Muscle layer of colon (tissue), 2 donors: Measurements from ENCODE around the gene WDR13.
A peak's percentile ranks its signal among the peaks of the same experiment; 100 is the strongest.

Source experiments
- H3K27ac ChIP-seq: one replicate; pipeline ENCODE4 v1.7.0; 2013; ENCODE audit warnings: low read depth, mild to moderate bottlenecking, low read length, moderate library complexity
- H3K27me3 ChIP-seq, 2 donors: one replicate each; pipeline ENCODE4 v1.7.0; 2013; ENCODE audit warnings: low read length in 2 of 2, mild to moderate bottlenecking in 2 of 2; ENCODE audit not compliant: insufficient read depth in 2 of 2, control insufficient read depth in 1 of 2
- H3K36me3 ChIP-seq: one replicate; pipeline ENCODE4 v1.7.0; 2013; ENCODE audit warnings: mild to moderate bottlenecking, low read length; ENCODE audit not compliant: insufficient read depth
- H3K4me1 ChIP-seq: one replicate; pipeline ENCODE4 v1.7.0; 2013; ENCODE audit warnings: mild to moderate bottlenecking, low read length; ENCODE audit not compliant: insufficient read depth
- H3K4me3 ChIP-seq, 2 donors: one replicate each; pipeline ENCODE4 v1.7.0; 2013; ENCODE audit warnings: low read length in 2 of 2, low read depth in 1 of 2, mild to moderate bottlenecking in 1 of 2, moderate library complexity in 1 of 2
- H3K9ac ChIP-seq: one replicate; pipeline ENCODE4 v1.7.0; 2013; ENCODE audit warnings: low read length
- H3K9me3 ChIP-seq: one replicate; pipeline ENCODE4 v1.7.0; 2013; ENCODE audit warnings: mild to moderate bottlenecking, low read length
- donor health status: abdominal sarcoma.
- donor health status: Adenocarcinoma of cecum.

The WDR13 gene

DNA sequence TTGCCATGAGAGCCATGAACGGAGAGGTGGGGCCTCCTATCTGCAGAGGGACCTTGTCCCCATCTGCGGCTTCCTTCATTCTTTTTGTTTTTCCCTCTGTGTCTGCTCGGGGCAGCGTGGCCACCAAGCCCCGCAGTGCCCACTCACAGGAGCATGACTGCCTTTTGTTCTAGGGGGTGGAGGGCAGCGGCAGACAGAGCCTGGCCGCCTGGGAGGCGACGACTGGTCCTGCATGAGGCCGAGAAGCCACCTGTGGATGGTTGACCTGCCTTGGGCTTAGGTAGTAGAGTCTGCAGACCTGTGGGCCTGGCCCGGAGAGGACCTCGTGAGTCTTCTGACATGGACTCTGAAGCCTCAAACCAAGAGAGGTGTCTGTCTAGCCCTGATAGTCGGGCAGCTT lies 21.6 kb upstream of the WDR13 start:
- no peaks in the 10 kb centered on the region for H3K27me3 ChIP-seq
- peaks cover 14% of the 10 kb centered on the region for H3K4me1 ChIP-seq
- no peak overlapping the region for H3K27ac ChIP-seq
- no peaks in the 10 kb centered on the region for H3K9me3 ChIP-seq
- H3K9ac ChIP-seq, result peak overlapping the region; percentile 54
- H3K36me3 ChIP-seq, result peaks cover 29% of the 10 kb centered on the region
- peak overlapping the region; percentile 24 to 72 for H3K4me3 ChIP-seq

DNA sequence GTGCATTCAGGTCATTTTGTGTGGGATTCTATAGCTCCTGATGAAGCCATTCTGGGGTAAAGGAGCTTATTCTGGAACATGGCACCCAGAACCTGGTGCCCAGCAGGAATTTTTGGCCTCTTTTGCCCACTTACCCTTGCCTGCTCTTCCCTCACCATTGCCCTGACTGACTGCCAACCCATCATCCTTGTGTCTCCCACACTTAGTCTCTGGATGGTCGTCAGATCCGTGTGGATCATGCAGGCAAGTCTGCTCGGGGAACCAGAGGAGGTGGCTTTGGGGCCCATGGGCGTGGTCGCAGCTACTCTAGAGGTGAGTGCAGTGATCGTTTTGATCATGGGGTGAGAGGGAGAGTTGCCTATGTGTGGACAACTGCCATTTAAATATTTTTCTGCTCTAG lies 21.2 kb upstream of the WDR13 start:
- Histone ChIP-seq H3K36me3 (peaks cover 29% of the 10 kb centered on the region), H3K27me3 (no peaks in the 10 kb centered on the region), H3K27ac (no peak overlapping the region), H3K4me3 (peak overlapping the region in 1 of 2 donors; percentile 72), H3K4me1 (peaks cover 14% of the 10 kb centered on the region), H3K9ac (no peak overlapping the region), H3K9me3 (no peaks in the 10 kb centered on the region)

DNA sequence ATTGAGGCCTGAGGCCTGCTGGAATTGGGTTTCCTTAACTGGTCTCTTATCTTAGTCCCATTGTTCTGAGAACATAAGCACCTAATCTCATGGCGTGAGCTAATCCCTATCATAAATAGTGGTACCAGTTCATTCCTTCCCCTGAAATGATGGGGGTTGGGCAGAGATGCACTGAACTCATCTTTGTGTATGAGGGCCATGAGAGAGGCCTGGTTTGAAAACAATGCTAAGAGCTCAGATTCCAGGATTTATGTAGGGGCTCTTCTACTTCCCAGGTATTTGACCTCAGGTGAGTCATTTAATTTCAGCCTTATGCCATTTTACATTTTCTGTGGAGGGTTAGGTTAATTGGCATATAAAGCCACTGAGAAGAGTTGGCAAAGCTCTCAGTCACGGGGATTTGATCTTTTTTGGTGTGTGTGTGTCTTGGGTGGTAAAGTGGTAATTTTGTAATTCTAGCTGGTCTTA lies 18.6 kb upstream of the WDR13 start:
- H3K9me3 ChIP-seq, result no peaks in the 10 kb centered on the region
- H3K27me3 ChIP-seq, result no peaks in the 10 kb centered on the region
- peaks cover 14% of the 10 kb centered on the region for H3K4me1 ChIP-seq
- no peak overlapping the region for H3K4me3 ChIP-seq
- no peak overlapping the region for H3K9ac ChIP-seq
- H3K36me3 ChIP-seq, result peaks cover 29% of the 10 kb centered on the region
- H3K27ac ChIP-seq, result no peak overlapping the region

DNA sequence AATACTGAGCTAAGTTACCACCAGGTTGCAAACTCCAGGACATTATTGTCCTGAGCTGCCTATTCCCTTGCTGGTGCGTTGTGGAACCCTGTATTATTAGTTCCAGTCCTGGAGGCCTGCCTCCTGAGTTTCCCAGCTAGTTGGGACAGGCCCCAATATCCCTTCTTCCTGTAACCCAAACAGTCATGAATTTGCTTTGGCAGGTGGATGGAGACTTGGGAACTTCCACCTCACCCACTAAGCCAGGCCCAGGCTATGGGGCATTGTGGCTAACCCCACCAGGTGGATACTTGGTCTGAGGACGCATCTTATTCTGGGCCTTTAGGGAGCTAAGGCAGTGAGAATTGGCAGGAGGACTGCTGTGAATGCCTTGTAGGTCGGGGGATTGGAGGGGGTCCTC lies 18.0 kb upstream of the WDR13 start:
- H3K9ac ChIP-seq, result no peak overlapping the region
- H3K27ac ChIP-seq, result no peak overlapping the region
- H3K36me3 ChIP-seq, result peaks cover 29% of the 10 kb centered on the region
- no peaks in the 10 kb centered on the region for H3K9me3 ChIP-seq
- peaks cover 14% of the 10 kb centered on the region for H3K4me1 ChIP-seq
- no peak overlapping the region for H3K4me3 ChIP-seq
- H3K27me3 ChIP-seq, result no peaks in the 10 kb centered on the region

DNA sequence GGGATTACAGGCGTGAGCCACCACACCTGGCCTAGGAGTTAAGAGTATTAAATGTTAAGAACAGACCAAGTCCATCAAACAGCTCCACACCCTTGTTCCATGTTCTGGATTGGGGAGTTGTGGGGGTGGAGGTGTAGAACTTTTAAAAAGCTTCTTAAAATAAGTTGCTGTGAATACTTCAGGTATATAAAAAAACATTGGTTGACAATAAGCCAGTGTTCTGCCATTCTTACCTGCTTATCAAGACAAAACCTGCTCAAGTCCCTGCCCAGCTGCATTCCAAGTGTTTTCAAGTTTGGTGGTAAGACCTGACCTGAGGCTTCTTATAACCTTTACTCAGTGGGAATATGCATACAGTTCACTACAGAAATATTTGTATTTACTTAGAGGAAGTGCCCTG lies 16.6 kb upstream of the WDR13 start:
- Histone ChIP-seq H3K27me3 (no peaks in the 10 kb centered on the region), H3K9me3 (no peaks in the 10 kb centered on the region), H3K27ac (no peak overlapping the region), H3K4me3 (no peak overlapping the region), H3K36me3 (peaks cover 22% of the 10 kb centered on the region), H3K4me1 (peaks cover 8% of the 10 kb centered on the region), H3K9ac (no peak overlapping the region)

DNA sequence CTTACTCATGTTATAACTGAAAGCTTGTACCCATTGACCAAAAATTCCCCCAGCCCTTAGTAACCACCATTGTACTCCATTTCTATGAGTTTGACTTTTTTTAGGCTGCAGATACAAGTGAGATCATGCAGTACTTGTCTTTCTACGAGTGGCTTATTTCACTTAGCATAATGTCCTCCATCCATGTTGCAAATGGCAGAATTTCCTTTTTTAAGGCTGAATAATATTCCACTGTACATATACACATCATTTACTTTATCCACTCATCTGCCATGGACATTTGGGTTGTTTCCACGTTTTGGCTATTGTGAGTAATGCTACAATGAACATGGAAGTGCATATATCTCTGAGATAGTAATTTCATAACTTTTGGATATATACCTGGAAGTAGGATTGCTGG lies 12.6 kb upstream of the WDR13 start:
- no peaks in the 10 kb centered on the region for H3K4me1 ChIP-seq
- H3K27me3 ChIP-seq, result no peaks in the 10 kb centered on the region
- H3K4me3 ChIP-seq, result no peak overlapping the region
- H3K9ac ChIP-seq, result no peak overlapping the region
- no peaks in the 10 kb centered on the region for H3K36me3 ChIP-seq
- no peak overlapping the region for H3K27ac ChIP-seq
- H3K9me3 ChIP-seq, result no peaks in the 10 kb centered on the region

DNA sequence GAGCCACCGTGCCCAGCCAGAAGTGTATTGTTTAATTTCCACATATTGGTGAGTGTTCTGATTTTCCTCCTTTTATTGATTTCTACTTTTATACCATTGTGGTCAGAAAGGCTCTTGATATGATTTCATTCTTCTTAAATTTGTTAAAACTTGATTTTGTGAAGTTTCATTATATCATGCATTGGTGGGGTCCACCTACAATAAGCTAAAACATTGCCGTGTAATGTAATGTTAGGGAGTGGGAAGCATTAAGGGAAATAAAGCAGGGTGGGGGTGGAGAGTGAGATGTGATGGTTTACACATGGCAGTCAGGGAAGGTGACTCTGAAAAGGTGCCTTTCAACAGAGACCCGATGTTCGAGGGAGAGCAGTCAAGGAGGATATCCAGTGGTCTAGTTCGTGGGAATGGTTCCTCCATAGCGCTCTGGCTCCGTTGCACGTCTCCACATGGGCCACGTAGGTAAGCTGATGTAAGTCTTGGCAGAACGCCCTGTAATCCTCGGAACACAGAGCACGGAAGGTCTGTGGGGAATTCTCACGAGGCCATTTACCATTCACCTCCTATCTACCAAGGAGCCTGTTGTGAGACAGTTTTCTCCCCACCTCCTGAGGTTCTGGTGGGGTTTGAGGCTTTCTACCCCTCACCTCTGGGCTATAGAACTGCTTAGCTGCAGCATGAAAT lies 7.7 kb upstream of the WDR13 start:
- Histone ChIP-seq H3K27ac (no peak overlapping the region), H3K27me3 (no peaks in the 10 kb centered on the region), H3K36me3 (no peaks in the 10 kb centered on the region), H3K9ac (no peak overlapping the region), H3K9me3 (no peaks in the 10 kb centered on the region), H3K4me1 (no peaks in the 10 kb centered on the region), H3K4me3 (no peak overlapping the region)

DNA sequence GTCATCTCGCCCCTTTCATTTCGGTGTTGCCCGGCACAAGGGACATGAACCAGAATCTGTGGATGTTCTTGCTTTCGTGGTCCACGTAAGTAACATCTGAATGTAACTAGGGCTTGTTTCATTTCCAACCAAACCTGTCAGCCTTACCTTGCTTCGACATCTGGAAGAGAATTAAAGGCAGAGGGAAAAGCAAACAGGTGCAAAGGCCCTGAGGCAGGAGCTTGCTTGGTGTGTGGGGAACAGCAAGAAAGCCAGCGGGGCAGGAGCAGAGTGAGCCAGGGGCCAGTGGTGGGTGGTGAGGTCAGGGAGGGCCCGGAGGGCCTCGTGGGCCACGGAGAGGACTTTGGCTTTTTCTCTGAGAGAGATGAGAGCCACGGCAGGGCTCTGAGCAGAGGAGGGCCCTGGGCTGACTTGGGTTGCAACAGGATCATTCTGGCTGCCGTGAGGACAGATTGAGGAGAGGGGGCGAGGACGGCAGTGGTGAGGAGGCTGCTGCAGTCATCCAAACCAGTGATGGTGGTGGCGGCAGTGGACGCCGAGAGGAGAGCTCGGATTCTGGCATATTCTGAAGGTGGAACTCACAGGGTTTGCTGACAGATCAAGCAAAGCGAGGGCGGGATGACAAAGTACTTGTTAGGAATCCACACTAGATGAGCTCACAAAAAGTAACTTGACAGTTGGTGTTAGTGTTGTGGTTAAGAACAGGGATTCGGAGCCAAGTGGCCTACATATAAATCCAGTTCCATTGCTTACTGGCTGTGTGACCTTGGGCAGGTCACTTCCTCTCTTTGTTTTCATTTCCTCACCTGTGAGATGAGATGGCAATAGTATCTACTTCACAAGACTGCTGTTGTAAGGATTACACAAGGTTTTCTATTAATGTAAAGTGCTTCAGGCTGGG lies 6.8 kb upstream of the WDR13 start:
- no peak overlapping the region for H3K27ac ChIP-seq
- no peaks in the 10 kb centered on the region for H3K27me3 ChIP-seq
- H3K36me3 ChIP-seq, result no peaks in the 10 kb centered on the region
- no peak overlapping the region for H3K4me3 ChIP-seq
- no peaks in the 10 kb centered on the region for H3K4me1 ChIP-seq
- no peak overlapping the region for H3K9ac ChIP-seq
- no peaks in the 10 kb centered on the region for H3K9me3 ChIP-seq

DNA sequence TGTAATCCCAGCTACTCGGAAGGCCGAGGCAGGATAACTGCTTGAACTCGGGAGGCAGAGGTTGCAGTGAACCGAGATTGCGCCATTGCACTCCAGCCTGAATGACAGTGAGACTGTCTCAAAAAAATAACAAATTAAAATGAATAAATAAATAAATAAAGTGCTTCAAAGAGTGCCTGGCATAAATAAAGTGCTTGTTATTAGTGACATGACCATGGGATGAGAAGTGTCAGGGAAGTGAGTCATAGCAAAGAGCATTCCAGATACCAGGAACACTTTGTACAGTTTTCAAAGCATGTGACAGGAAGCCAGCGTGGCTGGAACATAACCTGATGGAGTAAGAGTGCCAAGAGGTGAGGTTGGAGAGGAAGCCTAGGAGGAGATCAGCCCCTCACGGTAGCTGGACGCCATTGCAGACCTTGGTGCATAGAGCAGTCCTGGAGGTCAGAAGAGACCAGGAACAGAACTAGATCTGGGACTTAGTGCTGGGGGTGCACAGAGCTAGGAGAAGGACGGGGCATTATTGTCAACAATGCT lies 6.0 kb upstream of the WDR13 start:
- Histone ChIP-seq H3K27ac (no peak overlapping the region), H3K9ac (no peak overlapping the region), H3K4me3 (no peak overlapping the region), H3K4me1 (no peaks in the 10 kb centered on the region), H3K36me3 (no peaks in the 10 kb centered on the region), H3K27me3 (no peaks in the 10 kb centered on the region), H3K9me3 (no peaks in the 10 kb centered on the region)

DNA sequence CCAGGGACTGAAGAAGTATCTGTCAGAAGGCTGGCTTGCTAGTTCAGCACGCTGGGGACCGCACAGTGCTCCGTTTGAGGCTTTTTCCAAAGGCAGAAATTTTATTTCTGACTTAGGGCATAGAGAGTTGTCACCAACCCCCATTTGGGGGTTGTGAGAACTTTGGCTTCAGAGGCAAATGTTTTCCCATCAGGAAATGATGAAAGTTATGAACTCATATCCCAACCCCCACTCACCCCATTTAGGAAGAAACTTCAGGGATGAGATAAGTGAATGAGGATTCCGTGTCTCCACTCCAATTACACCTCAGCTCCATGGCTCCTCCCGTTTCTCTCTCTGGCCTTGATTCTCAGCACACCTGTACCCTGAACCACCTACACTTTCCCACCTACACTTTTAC lies 4.3 kb upstream of the WDR13 start:
- H3K36me3 ChIP-seq, result no peaks in the 10 kb centered on the region
- no peak overlapping the region for H3K27ac ChIP-seq
- H3K9me3 ChIP-seq, result no peaks in the 10 kb centered on the region
- H3K4me3 ChIP-seq, result no peak overlapping the region
- no peaks in the 10 kb centered on the region for H3K27me3 ChIP-seq
- no peaks in the 10 kb centered on the region for H3K4me1 ChIP-seq
- no peak overlapping the region for H3K9ac ChIP-seq

DNA sequence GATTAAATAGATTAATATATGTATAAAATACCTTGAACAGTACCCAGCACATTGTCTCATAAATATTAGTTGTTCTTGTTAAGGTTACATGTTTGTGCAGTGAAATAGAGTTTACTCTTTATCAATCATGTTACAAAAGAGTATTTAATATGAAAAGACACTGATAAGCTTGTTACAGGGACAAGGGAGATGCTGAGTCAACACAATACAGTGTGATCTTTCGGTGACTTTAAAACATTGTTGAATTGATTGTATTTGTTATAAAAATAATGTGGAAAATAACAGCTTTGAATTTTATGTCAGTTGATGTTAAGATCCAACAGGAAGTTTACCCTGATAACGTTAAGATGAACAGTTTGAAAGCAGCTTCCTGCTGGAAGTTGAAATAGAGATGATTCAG lies 1.4 kb upstream of the WDR13 start:
- Histone ChIP-seq H3K4me3 (no peak overlapping the region), H3K4me1 (no peaks in the 10 kb centered on the region), H3K9ac (no peak overlapping the region), H3K27me3 (no peaks in the 10 kb centered on the region), H3K27ac (no peak overlapping the region), H3K36me3 (peaks cover 18% of the 10 kb centered on the region), H3K9me3 (no peaks in the 10 kb centered on the region)
